GM21717 (cell line): ENCODE data around the gene CLPTM1L.
A peak's percentile ranks its signal among the peaks of the same experiment; 100 is the strongest.
"Not testable (repeated sequence)": the region's sequence is repeated elsewhere in the genome, so short reads cannot be mapped to it uniquely, and the experiment has no call there.

Experiments
- ATAC-seq: cut with Tn5 transposase; IDR thresholded peaks from one replicate; pipeline ENCODE4 v1.9.1; 2021; ENCODE audit warnings: mild to moderate bottlenecking, moderate library complexity; ENCODE audit not compliant: unreplicated experiment

The CLPTM1L gene

DNA sequence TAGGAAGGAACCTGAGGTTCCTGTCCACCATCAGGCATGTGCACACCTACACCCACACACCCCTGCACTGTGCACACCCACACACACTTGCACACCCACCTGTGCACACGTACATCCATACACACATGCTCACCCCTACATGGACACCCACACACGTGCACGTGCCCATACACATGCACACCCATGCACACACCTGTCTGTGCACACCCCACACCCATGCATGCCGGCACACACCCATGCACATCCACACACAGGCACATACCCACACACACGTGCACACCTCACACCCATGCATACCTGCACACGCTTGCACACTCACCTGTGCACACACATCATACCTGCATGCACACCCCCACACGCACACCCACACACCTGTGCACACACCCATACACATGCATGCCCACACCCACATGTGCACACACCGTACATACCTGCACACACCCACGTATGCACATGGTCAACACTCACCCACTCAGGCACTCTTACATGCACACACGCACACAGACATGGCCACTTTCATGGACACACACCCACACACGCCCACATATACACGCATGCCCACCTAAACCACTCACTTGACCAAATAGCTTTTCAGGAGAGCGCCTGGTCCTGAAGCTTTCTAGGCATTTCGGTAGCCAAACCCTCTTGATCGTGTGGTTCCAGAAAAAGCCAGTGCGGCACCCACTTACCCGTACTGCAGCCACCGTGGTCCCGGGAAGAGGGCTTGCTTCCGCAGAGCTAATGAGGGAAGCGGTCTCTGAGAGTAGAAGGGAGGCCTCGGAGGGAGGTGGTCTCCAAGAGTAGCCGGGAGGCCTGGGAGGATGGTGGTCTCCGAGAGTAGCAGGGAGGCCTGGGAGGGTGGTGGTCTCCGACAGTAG lies 36.7 kb upstream of the CLPTM1L start:
- ATAC-seq, result no peak

GRCh38 chr5:1380910-1381309 lies 36.0 kb upstream of the CLPTM1L start:
- no peak for ATAC-seq

GRCh38 chr5:1380011-1380817 lies 35.3 kb upstream of the CLPTM1L start:
- ATAC-seq, result no peak

DNA sequence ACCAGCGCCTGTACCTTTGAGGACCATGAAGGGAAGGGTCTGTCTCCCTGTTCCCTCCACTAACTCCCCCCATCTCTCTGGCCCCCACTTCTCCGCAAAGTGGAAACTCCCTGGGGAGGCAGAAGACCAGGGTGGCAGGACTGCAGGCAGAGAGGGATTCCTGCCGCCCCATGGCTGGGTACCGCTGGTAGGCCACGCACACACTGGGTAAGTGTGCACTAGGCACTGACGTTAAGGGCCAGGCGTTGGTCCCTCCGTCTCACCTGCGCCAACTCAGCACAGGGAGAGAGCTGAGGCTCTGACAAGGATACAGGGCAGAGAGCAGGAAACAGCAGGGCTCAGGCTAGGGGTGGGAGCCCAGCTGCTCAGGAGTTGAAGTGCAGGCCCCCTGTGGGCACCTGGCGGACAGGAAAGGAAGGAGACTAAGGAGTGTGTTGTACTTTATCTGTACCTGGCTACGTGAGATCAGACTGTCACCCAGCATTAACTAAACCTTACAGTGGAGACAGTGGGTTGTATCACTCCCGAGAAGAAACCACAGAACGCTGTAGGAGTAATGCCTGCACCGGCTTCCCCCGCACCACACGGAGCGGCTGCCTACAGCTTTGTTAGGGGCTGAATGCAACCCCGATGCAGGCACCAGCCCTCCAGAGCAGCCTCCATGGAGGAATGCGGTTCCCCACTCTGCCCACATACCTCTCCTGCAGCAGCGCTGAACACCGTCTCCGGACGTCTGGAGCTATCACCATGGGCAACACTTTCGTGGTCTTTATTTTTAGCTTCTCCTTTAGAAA lies 34.2 kb upstream of the CLPTM1L start:
- ATAC-seq, result no peak

DNA sequence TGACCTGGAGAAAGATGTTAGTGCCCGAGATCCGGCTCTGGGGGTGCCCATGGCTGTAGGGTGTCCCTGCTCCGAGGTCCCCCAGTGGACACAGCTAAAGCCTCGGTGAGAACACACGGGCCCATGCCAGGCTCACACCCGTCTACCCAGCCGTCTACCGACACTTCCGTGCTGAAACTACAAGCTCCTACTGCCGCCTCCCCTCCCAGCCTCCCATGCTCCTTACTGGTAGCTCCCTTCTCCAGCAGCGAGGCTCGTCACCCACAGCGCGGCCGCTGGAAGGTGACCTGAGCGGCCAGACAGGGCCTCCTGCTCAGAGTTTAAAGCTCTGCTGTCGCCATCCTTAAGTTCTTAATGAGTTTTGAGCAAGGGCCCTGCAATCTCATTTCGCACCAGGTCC lies 33.2 kb upstream of the CLPTM1L start:
- ATAC-seq, result no peak

GRCh38 chr5:1376981-1377380 lies 32.1 kb upstream of the CLPTM1L start:
- no peak for ATAC-seq

- no peak for ATAC-seq
These were observed 31.2 kb upstream of the CLPTM1L start for GRCh38 chr5:1375871-1376810.

- no peak for ATAC-seq
These were observed 29.8 kb upstream of the CLPTM1L start for GRCh38 chr5:1374679-1375055.

GRCh38 chr5:1374030-1374678 lies 29.3 kb upstream of the CLPTM1L start:
- no peak for ATAC-seq

- ATAC-seq, result not testable (repeated sequence)
These were observed 27.1 kb upstream of the CLPTM1L start for GRCh38 chr5:1371972-1372342.

DNA sequence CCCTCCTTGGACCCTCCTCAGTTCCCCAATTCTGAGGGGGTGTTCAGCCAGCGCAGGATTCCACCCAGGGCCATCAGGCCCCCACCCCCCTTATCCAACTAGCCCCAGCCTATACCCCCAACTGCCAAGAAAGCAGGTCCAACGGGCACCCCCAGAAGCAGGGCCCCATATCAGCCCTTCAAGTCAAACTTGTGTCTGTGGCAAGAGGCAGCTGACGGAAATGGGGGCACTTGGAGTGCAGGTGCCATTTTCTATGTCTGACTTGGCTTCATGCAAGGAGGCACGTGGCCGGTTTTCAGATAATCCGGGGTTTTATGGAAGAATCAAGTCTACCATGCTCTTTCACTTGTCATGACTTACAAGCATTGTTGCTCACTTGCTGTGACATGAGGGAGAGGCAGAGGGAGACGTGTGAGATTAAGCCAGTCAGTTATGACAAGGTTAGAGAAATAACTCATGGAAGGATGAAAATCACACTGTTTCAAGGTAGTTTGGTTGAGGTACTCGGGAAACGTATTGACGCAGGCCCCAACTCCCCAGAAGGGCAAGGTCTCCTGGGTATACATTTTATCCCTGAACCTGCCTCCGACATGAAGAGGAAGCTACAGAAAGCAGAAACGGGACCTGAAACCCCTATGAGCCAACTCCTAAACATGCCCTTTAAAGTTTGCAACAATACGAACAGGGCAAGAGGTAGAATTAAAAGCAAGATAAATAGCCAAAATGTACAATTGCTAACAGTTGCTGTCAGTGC lies 26.5 kb upstream of the CLPTM1L start:
- no peak for ATAC-seq

GRCh38 chr5:1370006-1370405 lies 25.1 kb upstream of the CLPTM1L start:
- ATAC-seq, result no peak

DNA sequence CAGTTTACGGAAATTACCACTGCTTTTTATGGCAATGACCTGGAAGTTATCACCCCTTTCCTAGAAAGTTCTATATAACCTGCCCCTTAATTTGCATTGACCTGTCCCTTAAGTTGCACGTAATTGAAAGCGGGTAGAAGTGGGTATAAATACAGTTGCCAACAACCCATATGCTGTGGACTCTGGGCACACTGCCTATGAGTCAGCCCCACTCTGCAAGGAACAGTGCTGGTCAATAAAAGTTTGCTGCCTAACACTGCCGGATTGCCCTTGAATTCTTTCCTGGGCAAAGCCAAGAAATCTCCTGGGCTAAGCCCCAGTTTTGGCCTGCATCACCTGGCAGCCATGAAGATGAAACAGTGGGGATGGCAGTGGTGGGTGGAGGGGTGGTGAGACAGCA lies 23.9 kb upstream of the CLPTM1L start:
- ATAC-seq, result no peak

- no peak for ATAC-seq
These were observed 23.3 kb upstream of the CLPTM1L start for GRCh38 chr5:1368236-1368635.

DNA sequence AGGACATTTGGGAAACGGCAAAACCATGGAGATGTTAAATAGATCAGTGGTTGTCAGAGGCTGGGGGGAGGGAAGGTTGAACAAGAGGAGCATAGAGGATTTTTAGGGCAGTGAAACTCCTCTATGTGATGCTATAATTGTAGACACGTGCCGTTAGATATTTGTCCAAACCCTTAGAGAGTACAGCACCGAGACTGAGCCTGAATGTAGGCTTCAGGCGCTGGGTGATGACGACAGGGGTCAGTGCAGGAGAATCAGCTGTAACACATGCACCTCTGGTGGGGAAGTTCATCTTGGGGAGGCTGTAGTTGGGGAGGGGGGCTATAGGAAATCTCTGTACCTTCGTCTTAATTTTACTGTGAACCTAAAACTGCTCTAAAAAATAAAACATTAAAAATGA lies 22.2 kb upstream of the CLPTM1L start:
- no peak for ATAC-seq

- peak; percentile 72 for ATAC-seq
These were observed 21.6 kb upstream of the CLPTM1L start for GRCh38 chr5:1366514-1366913.

GRCh38 chr5:1364211-1364610 lies 19.3 kb upstream of the CLPTM1L start:
- no peak for ATAC-seq

- no peak for ATAC-seq
These were observed 18.7 kb upstream of the CLPTM1L start for GRCh38 chr5:1363581-1363980.

- no peak for ATAC-seq
These were observed 18.3 kb upstream of the CLPTM1L start for GRCh38 chr5:1363160-1363559.
